B cell (primary cell): ENCODE data around the gene INTS14. TPM values are rescaled to one million over a fixed set of nuclear protein-coding genes. Genes with fewer than 3 reads are reported as not detected.

ENCODE experiments used
- ATAC-seq: fragments of 200-7000 bp; cut with Tn5 transposase; one replicate; pipeline ENCODE4 v1.10.0; 2021; ENCODE audit warnings: low read depth, mild to moderate bottlenecking, moderate number of reproducible peaks, moderate library complexity
- CTCF ChIA-PET: fragments of 350-600 bp; sonication (Branson Sonifier 250); formaldehyde crosslinking; loops from one replicate; lab custom pipeline; 2021; ENCODE audit warnings: antibody characterized with exemption, inconsistent platforms; lab: Charles Lee
- POLR2A ChIA-PET: fragments of 350-600 bp; sonication (Branson Sonifier 250); formaldehyde crosslinking; loops from one replicate; lab custom pipeline; 2021; ENCODE audit warnings: antibody characterized with exemption; lab: Charles Lee
- DNase-seq: peaks from one replicate; pipeline ENCODE4 v3.0.0; 2013
- H2AFZ ChIP-seq: 2 replicates; pipeline ENCODE4 v1.6.1; 2012; ENCODE audit warnings: mild to moderate bottlenecking, low read depth, low read length; ENCODE audit not compliant: insufficient read depth, poor library complexity, severe bottlenecking
- H3K27ac ChIP-seq, 2 donors: 1 replicate in 1 of 2; 2 replicates in 1 of 2; pipeline ENCODE4 v1.5.1; 2012 to 2013; ENCODE audit warnings: low read length in 2 of 2, mild to moderate bottlenecking in 2 of 2, moderate library complexity in 1 of 2
- H3K27me3 ChIP-seq, 4 experiments: fragments of 200-600 bp in 1 of 4; sonication (generic) in 1 of 4; replicated peaks in 1 of 4; 1 replicate in 2 of 4; 2 replicates in 2 of 4; pipeline versions ENCODE4 v1.6.1 to v1.7.0; 2013 to 2016; ENCODE audit warnings: low read length in 3 of 4, mild to moderate bottlenecking in 2 of 4, mixed read lengths in 1 of 4, moderate library complexity in 1 of 4; ENCODE audit not compliant: insufficient read depth in 4 of 4, control insufficient read depth in 3 of 4; ENCODE audit errors: control extremely low read depth in 1 of 4
- H3K36me3 ChIP-seq, 2 experiments: replicated peaks in 1 of 2; 1 replicate in 1 of 2; 2 replicates in 1 of 2; pipeline versions ENCODE4 v1.6.1 to v1.7.1; 2013; ENCODE audit warnings: low read length in 1 of 2; ENCODE audit not compliant: insufficient read depth in 2 of 2, control insufficient read depth in 1 of 2; ENCODE audit errors: control extremely low read depth in 1 of 2, extremely low read depth in 1 of 2
- H3K4me1 ChIP-seq, 2 donors: fragments of 200-600 bp in 1 of 2; sonication (generic) in 1 of 2; 1 replicate in 1 of 2; 2 replicates in 1 of 2; pipeline versions ENCODE4 v1.5.1 to v1.6.1; 2013 to 2017; ENCODE audit warnings: low read length in 2 of 2; ENCODE audit not compliant: control insufficient read depth in 2 of 2, insufficient read depth in 2 of 2
- H3K4me2 ChIP-seq: replicated peaks from 2 replicates; pipeline ENCODE3; 2012; ENCODE audit warnings: mild to moderate bottlenecking, low read depth, low read length; ENCODE audit not compliant: poor library complexity, severe bottlenecking
- H3K4me3 ChIP-seq, 5 experiments: fragments of 200-600 bp in 1 of 5; sonication (generic) in 1 of 5; 1 replicate in 3 of 5; 2 replicates in 2 of 5; pipeline versions ENCODE4 v1.5.1 to v1.7.0; 2011 to 2016; ENCODE audit warnings: low read length in 4 of 5, mild to moderate bottlenecking in 4 of 5, low read depth in 2 of 5, control low read depth in 1 of 5, moderate library complexity in 1 of 5; ENCODE audit not compliant: insufficient read depth in 1 of 5; ENCODE audit errors: control extremely low read depth in 1 of 5, extremely low read depth in 1 of 5
- H3K79me2 ChIP-seq: fragments of 200-600 bp; sonication (generic); one replicate; pipeline ENCODE4 v1.6.0; 2016; ENCODE audit warnings: low read length; ENCODE audit not compliant: control insufficient read depth, insufficient read depth
- H3K9ac ChIP-seq: fragments of 200-600 bp; sonication (generic); 2 replicates; pipeline ENCODE4 v1.6.1; 2017; ENCODE audit warnings: mild to moderate bottlenecking, low read length, moderate library complexity
- H3K9me3 ChIP-seq, 3 donors: one replicate each; pipeline versions ENCODE4 v1.6.1 to v1.7.1; 2013; ENCODE audit warnings: low read length in 2 of 3; ENCODE audit not compliant: control insufficient read depth in 2 of 3, insufficient read depth in 1 of 3; ENCODE audit errors: control extremely low read depth in 1 of 3
- H4K20me1 ChIP-seq: 2 replicates; pipeline ENCODE4 v1.6.0; 2012; ENCODE audit warnings: mild to moderate bottlenecking, low read length; ENCODE audit not compliant: insufficient read depth, control insufficient read depth, poor library complexity, severe bottlenecking
- H3K27ac Mint-ChIP-seq: one replicate; pipeline ENCODE4 v1.8.0; 2021; ENCODE audit warnings: mixed read lengths
- H3K27me3 Mint-ChIP-seq: one replicate; pipeline ENCODE4 v1.8.0; 2021; ENCODE audit warnings: mixed read lengths
- H3K4me1 Mint-ChIP-seq: one replicate; pipeline ENCODE4 v1.8.0; 2021; ENCODE audit warnings: mixed read lengths
- H3K4me3 Mint-ChIP-seq: one replicate; pipeline ENCODE4 v1.8.0; 2021; ENCODE audit warnings: mixed read lengths
- H3K9me3 Mint-ChIP-seq: one replicate; pipeline ENCODE4 v1.8.0; 2022; ENCODE audit warnings: mixed read lengths; ENCODE audit not compliant: insufficient read depth
- EZH2 ChIP-seq: IDR thresholded peaks from 2 replicates; pipeline ENCODE4 v1.6.1; 2012; ENCODE audit warnings: borderline replicate concordance, low read depth, mild to moderate bottlenecking, moderate library complexity, low read length; ENCODE audit not compliant: insufficient read depth, poor library complexity, severe bottlenecking
- WGBS: methylation state at CpG from one replicate; pipeline ENCODE4 v1.1.5; 2013; ENCODE audit warnings: missing lambda C conversion rate; ENCODE audit not compliant: insufficient coverage; 5-methylcytosine and 5-hydroxymethylcytosine counted together
- intact Hi-C: fragments of 100-400 bp; cut with micrococcal nuclease; formaldehyde crosslinking; loops from one replicate; pipeline ENCODE4 v1.10.0; 2022
- polyA plus RNA-seq: library from polyadenylated mRNA; depleted of rRNA; stranded (reverse); fragments of >200 nt; gene quantifications from 2 replicates; pipeline ENCODE4 v1.2.3, GENCODE V29; 2012
- total RNA-seq, 2 donors: library from RNA; stranded (reverse); fragments of 120-200 nt in 1 of 2; gene quantifications; 1 replicate in 1 of 2; 2 replicates in 1 of 2; pipeline versions ENCODE4 v1.2.3 to v1.2.4, GENCODE V29; 2013 to 2022
- TF ChIP-seq, protein P1 (sequence below): fragments of 200-600 bp; IDR thresholded peaks from one replicate; pipeline ENCODE4 v1.8.0; 2022; ENCODE audit warnings: antibody characterized with exemption, mild to moderate bottlenecking

The INTS14 gene
- total and polyA plus RNA-seq, 2 donors (not counting 1 experiment from before 2014, with no cell fraction given), result 19.3 to 39.0 TPM

DNA sequence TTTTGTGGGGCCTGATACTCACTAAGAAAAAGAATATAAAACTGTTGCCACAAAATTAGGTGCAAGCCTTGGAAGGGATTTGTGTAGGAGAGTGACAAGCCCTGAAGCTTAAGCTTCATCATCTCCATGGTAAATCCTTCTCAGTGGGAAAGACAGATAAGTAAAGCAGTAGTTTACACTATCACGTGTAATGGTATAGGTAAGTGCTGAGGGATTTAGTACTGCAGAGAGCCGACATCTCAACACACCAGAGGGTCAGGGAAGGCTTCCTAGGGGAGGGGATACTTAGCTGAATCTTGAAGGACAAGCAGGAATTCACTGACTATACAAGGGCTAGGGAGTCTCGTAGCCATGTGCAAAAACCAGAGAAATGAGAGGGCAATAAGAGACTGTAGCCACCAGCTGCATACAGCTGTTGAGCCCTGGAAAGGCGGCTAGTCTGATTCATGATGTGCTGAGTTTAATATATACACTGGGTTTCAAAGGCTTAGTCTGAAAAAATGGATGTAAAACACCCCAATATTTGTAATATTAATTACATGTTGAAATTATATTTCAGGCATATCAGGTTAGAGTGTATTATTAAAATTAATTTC, 21.9 kb upstream of the INTS14 start:
- Histone ChIP-seq H3K79me2 (no peaks in the 10 kb centered on the region), H3K4me2 (no peak overlapping the region), H3K27me3 (no peaks in the 10 kb centered on the region), H3K4me1 (peaks cover 8 to 10% of the 10 kb centered on the region in 2 donors), H2AFZ (no peak overlapping the region), H4K20me1 (no peaks in the 10 kb centered on the region), H3K36me3 (no peaks in the 10 kb centered on the region), H3K27ac (no peak overlapping the region), H3K9ac (no peak overlapping the region), H3K9me3 (peaks cover 0 to 2% (median 0%) of the 10 kb centered on the region in 3 donors), H3K4me3 (no peak overlapping the region)
- CTCF ChIA-PET, result interaction anchor here (0.5 to 0.6 kb wide), 2 partner anchors 41 to 152 kb away, joined by 3 read pairs; no protein-coding TSS in a partner anchor
- no CpG with 5 or more reads among the region's 4 CpGs for WGBS
- Mint-ChIP-seq H3K4me1 (peaks cover 13% of the 10 kb centered on the region), H3K9me3 (no peaks in the 10 kb centered on the region), H3K27ac (no peak overlapping the region), H3K4me3 (no peak overlapping the region), H3K27me3 (no peaks in the 10 kb centered on the region)
- intact Hi-C loops, result no loop called here
- TF ChIP-seq EZH2, result no peak
- TF ChIP-seq, protein P1, sequence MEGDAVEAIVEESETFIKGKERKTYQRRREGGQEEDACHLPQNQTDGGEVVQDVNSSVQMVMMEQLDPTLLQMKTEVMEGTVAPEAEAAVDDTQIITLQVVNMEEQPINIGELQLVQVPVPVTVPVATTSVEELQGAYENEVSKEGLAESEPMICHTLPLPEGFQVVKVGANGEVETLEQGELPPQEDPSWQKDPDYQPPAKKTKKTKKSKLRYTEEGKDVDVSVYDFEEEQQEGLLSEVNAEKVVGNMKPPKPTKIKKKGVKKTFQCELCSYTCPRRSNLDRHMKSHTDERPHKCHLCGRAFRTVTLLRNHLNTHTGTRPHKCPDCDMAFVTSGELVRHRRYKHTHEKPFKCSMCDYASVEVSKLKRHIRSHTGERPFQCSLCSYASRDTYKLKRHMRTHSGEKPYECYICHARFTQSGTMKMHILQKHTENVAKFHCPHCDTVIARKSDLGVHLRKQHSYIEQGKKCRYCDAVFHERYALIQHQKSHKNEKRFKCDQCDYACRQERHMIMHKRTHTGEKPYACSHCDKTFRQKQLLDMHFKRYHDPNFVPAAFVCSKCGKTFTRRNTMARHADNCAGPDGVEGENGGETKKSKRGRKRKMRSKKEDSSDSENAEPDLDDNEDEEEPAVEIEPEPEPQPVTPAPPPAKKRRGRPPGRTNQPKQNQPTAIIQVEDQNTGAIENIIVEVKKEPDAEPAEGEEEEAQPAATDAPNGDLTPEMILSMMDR, result no peak
- DNase-seq, result no peak
- ATAC-seq, result no peak
- POLR2A ChIA-PET, result no interaction called here

DNA sequence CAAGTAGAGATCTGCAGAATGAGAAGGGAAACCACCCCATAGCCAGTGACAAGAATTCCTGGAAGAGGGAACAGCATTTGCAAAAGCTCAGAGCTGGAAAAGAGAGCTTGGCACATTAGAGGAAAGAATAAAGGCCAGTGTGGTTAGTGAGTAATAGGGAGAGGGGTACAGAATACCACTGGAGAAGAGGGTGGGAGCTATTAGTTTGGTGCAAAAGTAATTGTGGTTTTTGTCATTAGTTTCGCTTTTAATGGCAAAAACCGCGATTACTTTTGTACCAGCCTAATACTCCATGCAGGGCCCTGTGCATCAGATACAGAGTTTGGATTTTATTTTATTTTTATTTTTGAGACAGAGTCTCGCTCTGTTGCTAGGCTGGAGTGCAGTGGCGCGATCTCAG, 20.6 kb upstream of the INTS14 start:
- Mint-ChIP-seq H3K4me1 (peaks cover 13% of the 10 kb centered on the region), H3K9me3 (no peaks in the 10 kb centered on the region), H3K4me3 (peak overlapping the region; percentile 57), H3K27me3 (no peaks in the 10 kb centered on the region), H3K27ac (no peak overlapping the region)
- DNase-seq, result no peak
- Histone ChIP-seq H3K4me3 (peak overlapping the region in 1 of 5 experiments; percentile 17), H2AFZ (no peak overlapping the region), H3K9me3 (peaks cover 0 to 2% (median 0%) of the 10 kb centered on the region in 3 donors), H4K20me1 (no peaks in the 10 kb centered on the region), H3K79me2 (no peaks in the 10 kb centered on the region), H3K27ac (no peak overlapping the region), H3K27me3 (no peaks in the 10 kb centered on the region), H3K4me1 (peaks cover 8 to 10% of the 10 kb centered on the region in 2 donors), H3K4me2 (peak overlapping the region; percentile 9), H3K36me3 (peaks cover 0 to 3% of the 10 kb centered on the region in 2 experiments), H3K9ac (no peak overlapping the region)
- no peak for ATAC-seq
- intact Hi-C loops, result no loop called here
- 71% methylated on average over 1 of the region's 6 CpGs for WGBS
- CTCF ChIA-PET, result no interaction called here
- TF ChIP-seq, protein P1, result no peak
- TF ChIP-seq EZH2, result no peak
- POLR2A ChIA-PET, result interaction anchor here (0.6 kb wide), 1 partner anchor 158 kb away, joined by 5 read pairs; no protein-coding TSS in a partner anchor
